Keratinocyte (primary cell): ENCODE data around the gene CARMIL3. TPM values are rescaled to one million over a fixed set of nuclear protein-coding genes. Genes with fewer than 3 reads are reported as not detected.

Experiments used
- DNase-seq: peaks from one replicate; pipeline ENCODE4 v3.0.0-alpha.2; 2011; ENCODE audit warnings: low read depth, missing footprints, low spot score
- FAIRE-seq: peaks from 2 replicates; lab custom pipeline; 2011; peaks lifted over from hg19 to GRCh38; lab: Jason Lieb, UNC
- H2AFZ ChIP-seq: 2 replicates; pipeline ENCODE4 v1.6.0; 2012; ENCODE audit warnings: low read length, control low read depth, inconsistent platforms; ENCODE audit not compliant: control insufficient read depth
- H3K27ac ChIP-seq: 2 replicates; pipeline ENCODE4 v1.5.1; 2011; ENCODE audit warnings: low read length; ENCODE audit not compliant: control insufficient read depth, insufficient read depth
- H3K27me3 ChIP-seq: 3 replicates; pipeline ENCODE4 v1.6.0; 2011; ENCODE audit warnings: low read length; ENCODE audit not compliant: control insufficient read depth, insufficient read depth; ENCODE audit errors: extremely low read depth
- H3K36me3 ChIP-seq, 2 experiments: 2 replicates in 1 of 2; 3 replicates in 1 of 2; pipeline ENCODE4 v1.5.1; 2011; ENCODE audit warnings: low read length in 2 of 2, mild to moderate bottlenecking in 1 of 2; ENCODE audit not compliant: control insufficient read depth in 2 of 2, insufficient read depth in 2 of 2; ENCODE audit errors: extremely low read depth in 1 of 2
- H3K4me1 ChIP-seq: 3 replicates; pipeline ENCODE4 v1.5.1; 2011; ENCODE audit warnings: low read length; ENCODE audit not compliant: control insufficient read depth, insufficient read depth; ENCODE audit errors: extremely low read depth
- H3K4me2 ChIP-seq: 3 replicates; pipeline ENCODE4 v1.6.0; 2011; ENCODE audit warnings: low read depth, low read length; ENCODE audit not compliant: control insufficient read depth, insufficient read depth; ENCODE audit errors: extremely low read depth
- H3K4me3 ChIP-seq, 3 experiments: fragments of 200-600 bp in 1 of 3; sonication (generic) in 1 of 3; 2 replicates in 2 of 3; 3 replicates in 1 of 3; pipeline ENCODE4 v1.5.1; 2011 to 2016; ENCODE audit warnings: low read length in 3 of 3, mild to moderate bottlenecking in 3 of 3, control low read depth in 2 of 3, inconsistent platforms in 1 of 3, low read depth in 1 of 3, mixed read lengths in 1 of 3, mixed run types in 1 of 3, moderate library complexity in 1 of 3; ENCODE audit not compliant: control insufficient read depth in 2 of 3, insufficient read depth in 2 of 3; ENCODE audit errors: extremely low read depth in 1 of 3
- H3K79me2 ChIP-seq: 2 replicates; pipeline ENCODE4 v1.6.0; 2012; ENCODE audit warnings: low read length; ENCODE audit not compliant: control insufficient read depth, insufficient read depth
- H3K9ac ChIP-seq: 3 replicates; pipeline ENCODE4 v1.6.0; 2011; ENCODE audit warnings: low read length; ENCODE audit not compliant: control insufficient read depth, insufficient read depth; ENCODE audit errors: extremely low read depth
- H3K9me1 ChIP-seq: 3 replicates; pipeline ENCODE4 v1.6.0; 2011; ENCODE audit warnings: low read length; ENCODE audit not compliant: control insufficient read depth, insufficient read depth; ENCODE audit errors: extremely low read depth
- H3K9me3 ChIP-seq: 2 replicates; pipeline ENCODE4 v1.5.1; 2012; ENCODE audit warnings: low read depth, low read length; ENCODE audit not compliant: control insufficient read depth
- H4K20me1 ChIP-seq: 3 replicates; pipeline ENCODE4 v1.6.0; 2011; ENCODE audit warnings: low read length; ENCODE audit not compliant: control insufficient read depth, insufficient read depth; ENCODE audit errors: extremely low read depth
- CTCF ChIP-seq, 3 experiments: IDR thresholded peaks in 1 of 3; conservative IDR thresholded peaks in 1 of 3; optimal IDR thresholded peaks in 1 of 3; 2 replicates in 2 of 3; 3 replicates in 1 of 3; pipeline versions ENCODE3 to v1.5.1; 2011; ENCODE audit warnings: low read length in 3 of 3, mild to moderate bottlenecking in 3 of 3, moderate library complexity in 2 of 3, control low read depth in 1 of 3, inconsistent platforms in 1 of 3; ENCODE audit not compliant: insufficient read depth in 2 of 3; ENCODE audit errors: extremely low read depth in 1 of 3
- EZH2 ChIP-seq: IDR thresholded peaks from one replicate; pipeline ENCODE4 v1.6.1; 2012; ENCODE audit warnings: inconsistent platforms, mild to moderate bottlenecking, low read length, moderate library complexity
- dilution Hi-C: fragments of 300-500 bp; cut with MboI; formaldehyde crosslinking; loops from one replicate; pipeline ENCODE4 v1.7.0; 2020; ENCODE audit warnings: low sequenced_read_pairs; ENCODE audit not compliant: extremely low pct_ligation_motif_present
- polyA plus RNA-seq, 5 experiments: library from polyadenylated mRNA; depleted of rRNA in 3 of 5; stranded (reverse) in 3 of 5; stranded (forward) in 1 of 5; unstranded in 1 of 5; fragments of >200 nt; gene quantifications; 1 replicate in 1 of 5; 2 replicates in 3 of 5; 3 replicates in 1 of 5; pipeline versions ENCODE4 v1.2.1 to v1.2.3, GENCODE V29; 2011 to 2012; ENCODE audit warnings: missing spikeins in 2 of 5, low read depth in 1 of 5, low replicate concordance in 1 of 5

The CARMIL3 gene
- polyA plus RNA-seq, 1 donor (not counting 4 experiments of a cell fraction or from before 2014, with no cell fraction given): 0.12 TPM

DNA sequence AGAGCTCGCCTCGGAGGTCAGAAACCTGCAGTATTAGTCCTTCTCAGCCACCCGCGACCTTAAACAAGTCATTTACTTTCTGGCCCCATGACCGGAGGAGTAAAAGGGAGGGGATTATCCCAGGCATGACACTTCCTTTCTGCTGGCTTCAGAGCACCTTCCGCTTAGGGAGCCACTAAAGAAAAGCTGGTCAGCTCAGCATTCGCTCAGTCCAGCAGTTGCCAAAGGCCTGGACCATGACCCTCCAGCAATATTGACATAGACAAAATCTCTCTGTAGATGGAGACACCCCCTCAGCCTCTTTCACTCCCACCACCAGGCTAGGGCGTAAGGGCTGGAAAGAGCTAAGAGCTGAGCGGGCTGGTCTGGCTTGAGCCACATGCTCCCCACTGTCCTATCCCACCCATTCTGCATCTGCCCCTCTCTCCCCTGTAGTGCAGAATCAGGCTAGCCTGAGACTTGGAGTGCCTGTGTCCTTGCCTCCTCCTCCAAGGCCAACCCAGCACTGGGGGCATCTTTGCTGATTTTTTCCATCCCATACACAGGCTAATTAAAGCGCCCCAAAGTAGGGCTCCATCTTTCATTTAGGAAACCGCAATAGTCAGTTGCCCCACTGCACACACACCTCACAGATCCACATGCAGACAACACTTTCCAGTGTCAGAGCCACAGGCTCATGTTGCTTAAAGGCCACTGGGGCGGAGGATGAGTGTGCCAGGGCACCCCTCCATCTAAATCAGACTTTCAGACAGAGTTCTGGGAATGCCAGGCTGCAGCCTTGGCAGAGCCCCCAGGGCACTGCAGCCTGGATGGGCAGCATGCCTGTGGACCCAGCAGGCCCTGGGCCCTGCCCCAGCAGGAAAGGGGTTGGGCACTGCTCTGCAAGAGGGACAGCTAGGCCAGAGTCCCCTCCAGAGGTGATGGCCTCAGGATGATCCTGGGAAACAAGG is 15.6 kb downstream of the CARMIL3 start:
- dilution Hi-C loops: no loop called here
- no peak overlapping the region for H3K27ac ChIP-seq

DNA sequence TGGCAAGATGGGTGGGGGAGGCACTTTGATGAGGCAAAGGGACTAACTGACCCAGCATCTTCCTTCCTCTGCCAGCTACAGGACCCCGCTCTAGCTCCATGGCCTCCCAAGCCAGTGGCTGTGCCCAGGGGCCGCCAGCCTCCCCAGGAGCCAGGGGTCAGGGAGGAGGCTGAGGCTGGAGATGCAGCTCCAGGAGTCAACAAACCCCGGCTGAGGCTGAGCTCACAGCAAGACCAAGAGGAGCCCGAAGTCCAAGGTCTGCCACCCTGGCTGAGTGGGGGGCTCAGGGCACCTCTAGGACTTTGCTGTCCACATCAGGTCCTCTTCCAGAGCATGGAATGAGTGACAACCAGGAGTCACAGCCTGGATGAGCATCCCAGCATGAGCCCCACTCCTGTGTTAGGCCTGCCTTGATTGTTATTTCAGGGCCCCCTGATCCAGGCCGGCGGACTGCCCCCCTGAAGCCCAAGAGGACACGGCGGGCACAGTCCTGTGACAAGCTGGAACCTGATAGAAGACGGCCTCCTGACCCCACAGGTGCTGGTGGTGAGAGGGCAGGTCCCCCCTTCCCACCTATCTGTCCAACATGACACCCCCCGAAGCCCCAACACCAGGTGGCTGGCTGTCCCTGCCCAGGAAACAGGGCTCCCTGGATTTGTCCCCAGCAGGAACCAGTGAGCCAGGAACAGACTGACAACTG is 17.1 kb downstream of the CARMIL3 start:
- no peak overlapping the region for H3K4me2 ChIP-seq
- no peaks in the 10 kb centered on the region for H4K20me1 ChIP-seq
- TF ChIP-seq EZH2: no peak
- TF ChIP-seq CTCF (optimal IDR thresholded peaks at IDR 0.05 in 1 of 3, IDR thresholded peaks at IDR 0.05 in 1 of 3, conservative IDR thresholded peaks at IDR 0.05 in 1 of 3; ENCODE audit: extremely low read depth in 1 of 3, insufficient read depth in 2 of 3, low read length in 3 of 3): no peak
- H3K36me3 ChIP-seq: no peaks in the 10 kb centered on the region
- no peak overlapping the region for H3K4me3 ChIP-seq
- peaks cover 29% of the 10 kb centered on the region for H3K27me3 ChIP-seq
- H3K9me1 ChIP-seq: no peaks in the 10 kb centered on the region
- FAIRE-seq (no peak), DNase-seq (no peak)
- H3K4me1 ChIP-seq: no peaks in the 10 kb centered on the region
- no peak overlapping the region for H3K27ac ChIP-seq
- H3K79me2 ChIP-seq: no peaks in the 10 kb centered on the region
- H2AFZ ChIP-seq: no peak overlapping the region
- no peak overlapping the region for H3K9ac ChIP-seq
- dilution Hi-C loops: no loop called here
- H3K9me3 ChIP-seq: no peaks in the 10 kb centered on the region

More for the DNA sequence above, 15.6 kb downstream of the CARMIL3 start:
- no peaks in the 10 kb centered on the region for H3K9me1 ChIP-seq
- no peak for DNase-seq
- no peaks in the 10 kb centered on the region for H3K36me3 ChIP-seq
- no peak overlapping the region for H3K4me3 ChIP-seq
- H3K4me2 ChIP-seq: no peak overlapping the region
- peaks cover 14% of the 10 kb centered on the region for H3K27me3 ChIP-seq
- H3K79me2 ChIP-seq: no peaks in the 10 kb centered on the region
- no peaks in the 10 kb centered on the region for H3K4me1 ChIP-seq
- no peak overlapping the region for H3K9ac ChIP-seq
- no peaks in the 10 kb centered on the region for H4K20me1 ChIP-seq
- no peak for FAIRE-seq
- no peak overlapping the region for H2AFZ ChIP-seq
- TF ChIP-seq CTCF (optimal IDR thresholded peaks at IDR 0.05 in 1 of 3, IDR thresholded peaks at IDR 0.05 in 1 of 3, conservative IDR thresholded peaks at IDR 0.05 in 1 of 3; ENCODE audit: extremely low read depth in 1 of 3, insufficient read depth in 2 of 3, low read length in 3 of 3) (no peak), EZH2 (no peak)
- no peaks in the 10 kb centered on the region for H3K9me3 ChIP-seq
